Mesendoderm (in vitro differentiated cells): ENCODE measurements around the gene KIF4B.

Experiments
- DNase-seq: peaks from one replicate; pipeline ENCODE4 v3.0.0; 2013
- H2AK5ac ChIP-seq: 2 replicates; pipeline ENCODE4 v1.6.1; 2013; ENCODE audit warnings: low read length, inconsistent platforms
- H2BK120ac ChIP-seq: 2 replicates; pipeline ENCODE4 v1.6.1; 2013; ENCODE audit warnings: low read depth, mild to moderate bottlenecking, low read length, moderate library complexity, mixed read lengths
- H2BK15ac ChIP-seq: replicated peaks from 2 replicates; pipeline ENCODE4 v1.6.1; 2013; ENCODE audit warnings: low read depth, mild to moderate bottlenecking, moderate library complexity
- H2BK5ac ChIP-seq: 2 replicates; pipeline ENCODE4 v1.6.1; 2013; ENCODE audit warnings: low read length, inconsistent platforms
- H3K18ac ChIP-seq: 2 replicates; pipeline ENCODE4 v1.6.1; 2013; ENCODE audit warnings: mild to moderate bottlenecking, low read length, mixed read lengths
- H3K23ac ChIP-seq: one replicate; pipeline ENCODE4 v1.6.1; 2013; ENCODE audit warnings: low read length
- H3K27ac ChIP-seq: 2 replicates; pipeline ENCODE4 v1.5.1; 2013; ENCODE audit warnings: low read depth, mild to moderate bottlenecking, inconsistent platforms, low read length, moderate library complexity
- H3K27me3 ChIP-seq: 2 replicates; pipeline ENCODE4 v1.6.1; 2013; ENCODE audit warnings: low read length, control low read depth, mild to moderate bottlenecking, inconsistent platforms; ENCODE audit not compliant: insufficient read depth, poor library complexity
- H3K36me3 ChIP-seq: 2 replicates; pipeline ENCODE4 v1.6.1; 2013; ENCODE audit warnings: low read length, inconsistent platforms; ENCODE audit not compliant: control insufficient read depth, insufficient read depth
- H3K4ac ChIP-seq: one replicate; pipeline ENCODE4 v1.6.1; 2013; ENCODE audit warnings: low read depth, mild to moderate bottlenecking, low read length, moderate library complexity
- H3K4me1 ChIP-seq: 2 replicates; pipeline ENCODE4 v1.6.1; 2013; ENCODE audit warnings: low read depth, low read length, inconsistent platforms; ENCODE audit not compliant: control insufficient read depth
- H3K4me2 ChIP-seq: 2 replicates; pipeline ENCODE4 v1.6.1; 2013; ENCODE audit warnings: low read length
- H3K4me3 ChIP-seq: 2 replicates; pipeline ENCODE4 v1.5.1; 2013; ENCODE audit warnings: mild to moderate bottlenecking, low read length
- H3K56ac ChIP-seq: one replicate; pipeline ENCODE4 v1.6.1; 2013; ENCODE audit warnings: low read length
- H3K79me1 ChIP-seq: 2 replicates; pipeline ENCODE4 v1.6.1; 2013; ENCODE audit warnings: low read length, inconsistent platforms
- H3K79me2 ChIP-seq: 2 replicates; pipeline ENCODE4 v1.6.1; 2013; ENCODE audit warnings: mild to moderate bottlenecking, low read length; ENCODE audit not compliant: control insufficient read depth, insufficient read depth
- H3K9ac ChIP-seq: 2 replicates; pipeline ENCODE4 v1.6.1; 2013; ENCODE audit warnings: low read length, inconsistent platforms
- H4K5ac ChIP-seq: one replicate; pipeline ENCODE4 v1.6.1; 2013; ENCODE audit warnings: low read length
- H4K8ac ChIP-seq: one replicate; pipeline ENCODE4 v1.6.1; 2013; ENCODE audit warnings: low read depth, mild to moderate bottlenecking, control low read depth, low read length, moderate library complexity
- WGBS: extraction: QIAGEN DNeasy Blood & Tissue Kit; methylation state at CpG from one replicate; pipeline ENCODE4 v1.1.7; 2013; ENCODE audit warnings: low lambda C conversion rate, missing lambda C conversion rate; ENCODE audit not compliant: insufficient coverage; ENCODE audit errors: extremely low coverage; 5-methylcytosine and 5-hydroxymethylcytosine counted together

KIF4B gene

DNA sequence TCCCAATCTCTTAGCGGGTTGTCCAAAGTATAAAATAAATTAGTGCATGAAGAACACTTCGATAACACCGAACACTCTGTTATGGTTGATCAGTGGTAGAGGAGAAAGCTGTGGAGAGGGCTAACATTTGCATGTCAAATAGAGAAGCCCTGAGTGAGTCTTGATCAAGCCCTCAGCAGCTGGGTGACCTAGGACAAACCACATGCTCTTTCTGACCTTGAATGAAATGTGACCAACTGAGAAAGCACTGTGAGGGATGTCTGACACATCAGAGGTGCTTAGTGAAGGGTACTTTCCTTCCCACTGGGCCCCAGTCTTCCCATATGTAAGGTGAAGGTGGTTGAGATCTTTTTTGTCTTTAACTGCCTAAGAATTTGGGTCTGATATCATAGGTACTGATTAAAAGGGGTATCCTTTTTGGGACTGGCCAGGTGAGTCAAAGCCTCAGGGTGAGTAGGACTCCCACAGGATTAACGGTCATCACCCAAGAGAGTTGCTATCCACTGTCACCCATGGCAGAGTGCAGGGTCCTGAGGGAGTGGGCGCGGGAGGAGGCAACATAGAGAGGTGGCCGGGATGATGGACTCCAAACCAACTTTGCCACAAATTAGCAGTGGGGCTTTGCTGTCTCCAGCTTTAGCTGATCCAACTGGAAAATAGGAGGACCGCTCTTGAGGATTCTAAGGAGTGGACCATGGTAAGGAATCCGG lies 53.5 kb downstream of the KIF4B start:
- Histone ChIP-seq H3K18ac (no peak overlapping the region), H2BK5ac (no peak overlapping the region), H4K5ac (no peak overlapping the region), H3K23ac (no peak overlapping the region), H3K4me1 (no peaks in the 10 kb centered on the region), H3K4me3 (no peak overlapping the region), H3K56ac (no peak overlapping the region), H3K27ac (no peak overlapping the region), H3K27me3 (no peaks in the 10 kb centered on the region), H3K79me2 (no peaks in the 10 kb centered on the region), H3K4ac (no peak overlapping the region), H3K36me3 (no peaks in the 10 kb centered on the region), H2AK5ac (no peak overlapping the region), H3K9ac (no peak overlapping the region), H2BK15ac (no peak overlapping the region), H3K79me1 (no peaks in the 10 kb centered on the region), H2BK120ac (no peak overlapping the region), H3K4me2 (no peak overlapping the region), H4K8ac (no peak overlapping the region)
- DNase-seq, result no peak
- no CpG with 5 or more reads among the region's 9 CpGs for WGBS
